ENCODE measurements around the gene KCNJ11.

- TF ChIP-seq CTCF (IDR thresholded peaks at IDR 0.05; ENCODE audit: poor library complexity, severe bottlenecking): no peak
- no peak for TF ChIP-seq SMC3 (conservative IDR thresholded peaks at IDR 0.05; ENCODE audit: poor library complexity)
- TF ChIP-seq REST (IDR thresholded peaks at IDR 0.05; ENCODE audit: borderline replicate concordance): no peak
- TF ChIP-seq RAD21 (conservative IDR thresholded peaks at IDR 0.05): no peak
- no peak for TF ChIP-seq EZH2 (IDR thresholded peaks at IDR 0.05; ENCODE audit: borderline replicate concordance, insufficient read depth, low read length, poor library complexity, severe bottlenecking)
These were observed 36.8 kb downstream of the KCNJ11 start, which contains the start of gene NCR3LG1 for GRCh38 chr11:17351510-17352176.

Data from neural cell (in vitro differentiated cells).